Cardiac fibroblast (primary cell): Measurements from ENCODE around the gene TMC4.
"Not testable (repeated sequence)": the region's sequence is repeated elsewhere in the genome, so short reads cannot be mapped to it uniquely, and the experiment has no call there.

Experiments
- DNase-seq, 2 donors: peaks; one replicate each; pipeline versions ENCODE4 v3.0.0 to v3.0.0-alpha.2; 2010; ENCODE audit warnings: low read depth in 2 of 2
- H3K4me3 ChIP-seq, 2 donors: replicated peaks in 1 of 2; 1 replicate in 1 of 2; 2 replicates in 1 of 2; pipeline ENCODE4 v1.5.1; 2011; ENCODE audit warnings: low read depth in 2 of 2, low read length in 2 of 2, mild to moderate bottlenecking in 2 of 2, moderate library complexity in 1 of 2
- TF ChIP-seq, protein P1 (sequence below): IDR thresholded peaks from one replicate; pipeline ENCODE4 v1.5.1; 2011; ENCODE audit warnings: low read depth, mild to moderate bottlenecking, low read length, inconsistent platforms

TMC4 gene

DNA sequence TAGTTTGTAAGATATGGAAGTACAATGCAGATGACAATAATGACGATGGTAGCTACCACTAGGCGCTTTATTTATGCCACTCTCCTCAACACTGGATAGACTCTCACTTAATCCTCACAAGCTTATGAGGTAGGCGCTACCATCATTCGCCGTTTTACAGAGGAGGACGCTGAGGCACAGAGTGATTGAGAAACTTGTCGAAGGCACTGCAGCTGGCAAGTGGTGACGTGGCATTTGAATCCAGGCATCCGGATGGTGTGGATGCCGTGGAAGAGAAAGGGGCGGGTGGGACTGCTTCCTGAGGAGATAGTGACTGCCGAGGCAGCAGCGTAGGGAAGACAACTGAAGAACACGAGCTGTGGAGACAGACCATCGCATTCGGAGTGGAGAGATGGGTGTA is 26.4 kb upstream of the TMC4 start:
- H3K4me3 ChIP-seq = no peak overlapping the region
- TF ChIP-seq, protein P1, sequence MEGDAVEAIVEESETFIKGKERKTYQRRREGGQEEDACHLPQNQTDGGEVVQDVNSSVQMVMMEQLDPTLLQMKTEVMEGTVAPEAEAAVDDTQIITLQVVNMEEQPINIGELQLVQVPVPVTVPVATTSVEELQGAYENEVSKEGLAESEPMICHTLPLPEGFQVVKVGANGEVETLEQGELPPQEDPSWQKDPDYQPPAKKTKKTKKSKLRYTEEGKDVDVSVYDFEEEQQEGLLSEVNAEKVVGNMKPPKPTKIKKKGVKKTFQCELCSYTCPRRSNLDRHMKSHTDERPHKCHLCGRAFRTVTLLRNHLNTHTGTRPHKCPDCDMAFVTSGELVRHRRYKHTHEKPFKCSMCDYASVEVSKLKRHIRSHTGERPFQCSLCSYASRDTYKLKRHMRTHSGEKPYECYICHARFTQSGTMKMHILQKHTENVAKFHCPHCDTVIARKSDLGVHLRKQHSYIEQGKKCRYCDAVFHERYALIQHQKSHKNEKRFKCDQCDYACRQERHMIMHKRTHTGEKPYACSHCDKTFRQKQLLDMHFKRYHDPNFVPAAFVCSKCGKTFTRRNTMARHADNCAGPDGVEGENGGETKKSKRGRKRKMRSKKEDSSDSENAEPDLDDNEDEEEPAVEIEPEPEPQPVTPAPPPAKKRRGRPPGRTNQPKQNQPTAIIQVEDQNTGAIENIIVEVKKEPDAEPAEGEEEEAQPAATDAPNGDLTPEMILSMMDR = no peak
- no peak for DNase-seq

DNA sequence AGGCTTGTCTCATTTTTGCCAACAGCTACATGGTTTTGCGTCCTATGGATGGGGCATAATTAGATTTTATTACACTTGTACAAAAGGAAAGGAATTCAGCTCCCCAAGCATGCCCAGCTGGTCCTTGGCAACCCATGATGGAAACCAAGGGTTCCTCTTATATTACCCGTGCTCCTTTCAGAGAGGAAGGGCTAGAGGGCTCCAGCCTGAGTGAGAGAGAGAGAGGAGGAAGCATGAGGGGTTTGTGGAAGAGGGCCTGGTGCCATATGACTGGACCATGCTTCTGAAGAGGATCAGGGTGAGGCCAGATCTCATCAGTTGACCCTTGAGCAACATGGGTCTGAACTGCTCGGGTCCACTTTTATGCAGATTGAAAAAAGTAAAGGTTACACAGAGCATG is 24.2 kb upstream of the TMC4 start:
- TF ChIP-seq, protein P1 = no peak
- no peak overlapping the region for H3K4me3 ChIP-seq
- DNase-seq = no peak

DNA sequence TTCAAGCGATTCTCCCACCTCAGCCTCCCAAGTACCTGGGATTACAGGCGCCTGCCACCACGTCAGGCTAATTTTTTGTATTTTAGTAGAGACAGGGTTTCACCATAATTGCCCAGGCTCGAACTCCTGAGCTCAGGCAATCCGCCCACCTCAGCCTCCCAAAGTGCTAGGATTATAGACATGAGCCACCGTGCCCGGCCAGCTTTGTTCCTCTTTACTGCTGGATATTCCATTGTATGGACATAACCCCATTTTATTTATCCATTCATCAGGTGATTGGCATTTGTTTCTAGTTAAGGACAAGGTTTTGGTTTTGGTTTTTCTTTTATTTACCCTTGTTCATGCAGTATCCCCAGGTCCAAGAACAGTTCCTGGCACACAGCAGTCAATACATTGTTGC is 23.6 kb upstream of the TMC4 start:
- TF ChIP-seq, protein P1 = no peak
- DNase-seq = no peak
- H3K4me3 ChIP-seq = no peak overlapping the region

- not testable (repeated sequence) for DNase-seq, H3K4me3 ChIP-seq
Observed at GRCh38 chr19:54194463-54194862, 21.5 kb upstream of the TMC4 start.

DNA sequence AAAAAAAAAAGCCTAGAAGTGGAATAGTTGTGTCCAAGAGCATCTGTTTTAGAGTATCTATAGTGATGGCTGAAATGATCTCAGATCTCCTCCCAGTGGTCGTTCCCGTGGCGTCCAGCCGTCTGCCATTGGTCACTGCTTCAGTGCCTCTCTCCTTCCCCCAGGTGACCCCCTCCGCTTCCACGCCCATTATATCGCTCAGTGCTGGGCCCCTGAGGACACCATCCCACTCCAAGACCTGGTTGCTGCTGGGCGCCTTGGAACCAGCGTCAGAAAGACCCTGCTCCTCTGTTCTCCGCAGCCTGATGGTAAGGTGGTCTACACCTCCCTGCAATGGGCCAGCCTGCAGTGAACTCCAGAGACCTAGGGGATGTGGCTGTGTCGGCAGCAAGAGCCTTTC is 20.1 kb upstream of the TMC4 start:
- no peak for DNase-seq
- no peak overlapping the region for H3K4me3 ChIP-seq
- TF ChIP-seq, protein P1 = no peak

DNA sequence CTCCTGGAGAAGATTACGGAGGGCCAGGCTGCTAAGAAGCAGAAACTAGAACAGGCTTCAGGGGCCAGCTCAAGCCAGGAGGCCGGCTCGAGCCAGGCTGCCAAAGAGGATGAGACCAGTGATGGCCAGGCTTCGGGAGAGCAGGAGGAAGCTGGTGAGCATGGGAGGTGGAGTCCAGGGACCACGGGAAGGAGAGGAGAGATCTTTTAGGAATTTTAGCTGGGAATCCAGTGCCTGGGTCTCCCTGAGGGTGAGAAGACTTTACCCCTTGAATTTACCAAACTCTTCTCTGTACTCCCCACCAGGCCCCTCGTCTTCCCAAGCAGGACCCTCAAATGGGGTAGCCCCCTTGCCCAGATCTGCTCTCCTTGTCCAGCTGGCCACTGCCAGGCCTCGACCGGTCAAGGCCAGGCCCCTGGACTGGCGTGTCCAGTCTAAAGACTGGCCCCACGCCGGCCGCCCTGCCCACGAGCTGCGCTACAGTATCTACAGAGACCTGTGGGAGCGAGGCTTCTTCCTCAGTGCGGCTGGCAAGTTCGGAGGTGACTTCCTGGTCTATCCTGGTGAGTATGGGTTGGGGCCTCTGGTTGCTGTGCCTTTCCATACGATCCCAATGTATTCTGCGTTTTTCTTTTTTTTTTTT is 19.0 kb upstream of the TMC4 start:
- peak overlapping the region; percentile 73 to 85 for H3K4me3 ChIP-seq
- no peak for DNase-seq
- TF ChIP-seq, protein P1 = no peak

- peak within 1 kb of the TSS; percentile 73 to 85 for H3K4me3 ChIP-seq
- peak; percentile 53 to 89 for DNase-seq
- TF ChIP-seq, protein P1 = no peak
Observed at GRCh38 chr19:54191011-54191810, 18.3 kb upstream of the TMC4 start, which contains the start of gene TSEN34. TSEN34 (plus strand) TSS chr19:54191308; CDS start chr19:54191365, 57 bp downstream.
